HG02840 (cell line): ENCODE measurements around the gene PAPPA.

Experiments used
- ATAC-seq: cut with Tn5 transposase; IDR thresholded peaks from one replicate; pipeline ENCODE4 v1.9.1; 2021; ENCODE audit warnings: mild to moderate bottlenecking, moderate library complexity, moderate number of reproducible peaks; ENCODE audit not compliant: unreplicated experiment, low FRiP score

Gene PAPPA, protein sequence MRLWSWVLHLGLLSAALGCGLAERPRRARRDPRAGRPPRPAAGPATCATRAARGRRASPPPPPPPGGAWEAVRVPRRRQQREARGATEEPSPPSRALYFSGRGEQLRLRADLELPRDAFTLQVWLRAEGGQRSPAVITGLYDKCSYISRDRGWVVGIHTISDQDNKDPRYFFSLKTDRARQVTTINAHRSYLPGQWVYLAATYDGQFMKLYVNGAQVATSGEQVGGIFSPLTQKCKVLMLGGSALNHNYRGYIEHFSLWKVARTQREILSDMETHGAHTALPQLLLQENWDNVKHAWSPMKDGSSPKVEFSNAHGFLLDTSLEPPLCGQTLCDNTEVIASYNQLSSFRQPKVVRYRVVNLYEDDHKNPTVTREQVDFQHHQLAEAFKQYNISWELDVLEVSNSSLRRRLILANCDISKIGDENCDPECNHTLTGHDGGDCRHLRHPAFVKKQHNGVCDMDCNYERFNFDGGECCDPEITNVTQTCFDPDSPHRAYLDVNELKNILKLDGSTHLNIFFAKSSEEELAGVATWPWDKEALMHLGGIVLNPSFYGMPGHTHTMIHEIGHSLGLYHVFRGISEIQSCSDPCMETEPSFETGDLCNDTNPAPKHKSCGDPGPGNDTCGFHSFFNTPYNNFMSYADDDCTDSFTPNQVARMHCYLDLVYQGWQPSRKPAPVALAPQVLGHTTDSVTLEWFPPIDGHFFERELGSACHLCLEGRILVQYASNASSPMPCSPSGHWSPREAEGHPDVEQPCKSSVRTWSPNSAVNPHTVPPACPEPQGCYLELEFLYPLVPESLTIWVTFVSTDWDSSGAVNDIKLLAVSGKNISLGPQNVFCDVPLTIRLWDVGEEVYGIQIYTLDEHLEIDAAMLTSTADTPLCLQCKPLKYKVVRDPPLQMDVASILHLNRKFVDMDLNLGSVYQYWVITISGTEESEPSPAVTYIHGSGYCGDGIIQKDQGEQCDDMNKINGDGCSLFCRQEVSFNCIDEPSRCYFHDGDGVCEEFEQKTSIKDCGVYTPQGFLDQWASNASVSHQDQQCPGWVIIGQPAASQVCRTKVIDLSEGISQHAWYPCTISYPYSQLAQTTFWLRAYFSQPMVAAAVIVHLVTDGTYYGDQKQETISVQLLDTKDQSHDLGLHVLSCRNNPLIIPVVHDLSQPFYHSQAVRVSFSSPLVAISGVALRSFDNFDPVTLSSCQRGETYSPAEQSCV (N-terminal part only)

DNA sequence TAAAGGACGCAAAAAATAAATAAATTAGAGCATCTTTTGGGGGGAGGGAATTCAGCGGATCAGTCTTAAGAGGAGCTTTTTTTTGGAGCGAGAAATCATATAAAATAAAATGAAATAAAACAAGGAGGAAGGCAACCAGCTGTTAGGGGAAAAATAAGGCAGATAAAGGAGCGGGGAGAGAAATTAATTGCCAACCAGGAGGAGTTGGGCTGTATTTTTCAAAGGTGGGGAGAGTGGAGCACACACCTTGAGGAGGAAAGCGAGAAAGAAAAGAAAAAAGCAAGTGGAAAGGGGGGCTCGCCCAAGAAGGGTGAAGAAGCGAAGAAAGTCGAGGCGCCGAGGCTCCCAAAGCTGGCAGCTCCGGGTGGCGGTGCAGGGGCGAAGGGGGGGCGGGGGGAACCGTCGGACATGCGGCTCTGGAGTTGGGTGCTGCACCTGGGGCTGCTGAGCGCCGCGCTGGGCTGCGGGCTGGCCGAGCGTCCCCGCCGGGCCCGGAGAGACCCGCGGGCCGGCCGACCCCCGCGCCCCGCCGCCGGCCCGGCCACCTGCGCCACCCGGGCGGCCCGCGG is at the start of gene PAPPA:
Gene PAPPA (plus strand): TSS at position 27 of the 569 bp plus-strand sequence. CDS start 382 bp downstream, at position 409.
- no peak for ATAC-seq

DNA sequence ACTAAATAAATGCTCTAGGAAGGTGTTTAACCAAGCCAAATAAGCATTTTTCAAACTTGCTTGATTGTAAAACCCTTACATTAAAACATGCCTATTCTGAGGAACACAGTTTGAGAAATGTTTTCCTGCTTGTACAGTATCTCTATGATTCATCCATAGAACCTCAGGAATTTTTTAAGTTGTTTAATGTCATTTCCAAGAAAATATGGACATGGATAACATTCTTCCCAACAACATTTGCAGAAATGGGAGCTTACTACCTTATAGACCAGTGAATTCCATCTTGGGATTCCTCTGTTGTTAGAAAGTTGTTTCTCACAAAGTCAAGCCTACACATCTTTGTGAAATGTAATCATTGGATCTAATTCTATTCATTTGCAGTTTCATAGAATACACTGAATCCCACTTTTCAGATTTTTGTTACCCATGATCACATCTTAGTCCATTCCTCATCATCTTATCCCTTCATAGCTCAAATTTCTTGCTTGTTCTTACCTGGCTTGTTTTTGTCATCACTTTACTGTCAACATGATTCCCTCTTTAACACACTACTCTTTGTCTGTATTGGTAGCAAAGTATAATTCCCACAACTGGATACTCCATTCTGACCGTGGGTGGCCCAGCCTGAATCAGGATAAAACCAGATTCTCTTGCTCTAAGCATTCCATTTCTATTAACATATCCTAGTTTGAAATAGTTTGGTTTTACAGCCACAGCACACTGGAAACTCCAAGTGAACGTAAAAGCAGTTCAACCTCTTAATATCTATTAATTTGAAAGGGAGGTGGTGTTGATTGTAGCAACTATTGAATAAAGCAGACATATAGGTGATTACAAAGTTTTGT is 49.4 kb upstream of the PAPPA start:
- ATAC-seq: no peak

DNA sequence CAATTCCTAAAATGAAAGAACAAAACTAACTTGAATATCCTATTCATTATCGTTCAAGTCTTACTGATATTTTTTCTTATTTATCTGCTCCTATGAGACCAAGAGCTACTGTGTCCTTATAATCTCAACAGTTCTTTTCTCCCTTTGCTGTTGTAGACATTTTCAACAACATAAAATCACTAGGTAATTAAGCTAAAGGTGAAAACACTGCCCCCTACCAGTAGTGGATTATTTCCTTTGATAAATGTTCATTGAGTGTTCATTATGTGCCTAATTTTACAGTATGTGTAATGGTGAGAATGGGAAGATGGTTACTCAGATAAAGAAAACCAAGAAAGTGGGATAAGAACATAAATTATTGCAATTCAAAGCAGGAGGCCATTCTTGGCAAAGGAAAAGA is 41.4 kb upstream of the PAPPA start:
- ATAC-seq: no peak

DNA sequence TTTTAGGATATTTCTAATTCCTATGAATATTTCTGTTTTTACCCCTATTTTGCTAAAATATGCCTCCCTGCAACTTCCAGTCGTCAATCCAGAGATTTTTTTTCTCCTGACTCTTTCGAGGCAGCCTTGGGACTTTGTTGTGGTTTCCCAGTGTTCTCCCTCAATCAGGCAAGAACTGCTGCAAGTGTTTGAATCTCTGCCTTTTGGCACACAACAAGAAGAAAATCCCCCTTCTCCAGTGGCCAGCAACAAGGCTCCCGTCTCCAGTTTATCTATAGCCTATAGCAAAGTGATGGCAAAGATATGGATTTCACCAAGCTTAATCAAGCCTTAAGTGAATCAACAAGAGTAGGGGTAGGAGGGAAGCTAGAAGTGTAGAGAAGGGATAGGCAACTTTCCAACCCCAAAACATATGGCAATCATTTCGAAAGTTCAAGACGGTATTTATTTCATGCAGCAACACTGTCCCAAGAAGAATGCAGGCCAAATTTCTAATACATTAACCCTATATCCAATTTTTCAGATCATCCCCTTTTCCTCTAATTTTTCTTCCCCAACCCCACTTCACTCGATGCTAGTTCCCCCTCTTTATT is 37.7 kb upstream of the PAPPA start:
- no peak for ATAC-seq

DNA sequence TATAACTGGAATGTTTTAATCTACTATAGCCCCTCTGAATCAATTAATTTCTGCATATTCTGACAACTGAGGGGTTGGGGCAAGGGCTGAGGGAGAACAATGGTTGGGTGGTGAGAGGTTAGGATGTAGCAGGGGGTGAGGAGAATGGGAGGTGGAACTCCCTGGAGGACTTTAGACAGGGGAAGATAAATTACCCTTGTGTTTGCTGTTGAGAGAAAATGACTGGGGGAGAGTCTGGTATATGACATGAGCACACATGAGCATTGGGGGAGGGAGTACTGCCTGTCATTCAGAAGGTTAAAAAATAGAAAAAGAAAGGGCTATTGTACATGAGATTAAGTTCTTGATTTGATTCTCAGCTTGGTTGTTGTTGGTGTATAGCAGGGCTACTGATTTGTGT is 37.2 kb upstream of the PAPPA start:
- ATAC-seq: no peak

DNA sequence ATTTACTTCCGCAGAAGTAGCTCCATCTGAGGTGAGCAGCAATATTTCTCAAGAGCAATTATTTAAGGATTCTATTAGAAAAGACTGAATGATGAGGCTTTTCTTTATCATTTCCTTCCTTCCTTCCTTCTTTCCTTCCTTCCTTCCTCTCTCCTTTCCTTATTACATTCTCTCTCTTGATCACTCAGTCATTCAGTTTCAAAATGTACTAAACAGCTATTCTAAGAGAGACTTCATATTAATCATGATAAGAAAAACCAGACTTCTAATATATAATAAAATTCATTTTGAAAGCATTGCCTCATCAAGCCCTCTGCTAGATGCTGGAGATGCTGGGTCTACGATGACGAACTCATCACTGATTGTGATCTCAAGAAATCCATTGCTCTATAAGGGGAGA is 30.4 kb upstream of the PAPPA start:
- no peak for ATAC-seq

DNA sequence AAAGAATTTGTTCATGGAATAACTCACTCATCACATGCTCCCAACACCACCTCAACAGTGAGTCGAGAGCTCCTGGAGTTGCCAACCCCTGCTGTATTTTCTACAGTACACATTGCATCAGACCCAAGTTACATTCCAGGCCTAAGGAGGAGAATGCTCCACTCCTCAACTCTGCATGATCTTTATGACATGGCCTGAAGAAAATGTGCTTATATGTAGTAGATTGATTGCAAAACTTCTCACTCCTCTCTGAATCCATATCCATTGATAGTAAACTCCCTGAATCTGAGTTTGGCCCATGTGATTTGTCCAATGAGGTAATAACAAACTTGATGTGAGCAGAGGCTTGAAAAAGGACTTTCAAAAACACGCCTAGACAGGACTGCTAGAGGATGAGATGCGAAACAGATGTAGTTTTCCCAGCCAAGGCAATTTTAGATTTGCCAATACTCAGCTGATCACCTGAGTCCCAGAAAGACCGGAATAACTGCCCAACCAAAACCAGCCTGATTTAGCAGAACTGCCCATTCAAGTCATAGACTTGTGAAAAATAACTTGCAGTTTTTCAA is 29.0 kb upstream of the PAPPA start:
- ATAC-seq: no peak

DNA sequence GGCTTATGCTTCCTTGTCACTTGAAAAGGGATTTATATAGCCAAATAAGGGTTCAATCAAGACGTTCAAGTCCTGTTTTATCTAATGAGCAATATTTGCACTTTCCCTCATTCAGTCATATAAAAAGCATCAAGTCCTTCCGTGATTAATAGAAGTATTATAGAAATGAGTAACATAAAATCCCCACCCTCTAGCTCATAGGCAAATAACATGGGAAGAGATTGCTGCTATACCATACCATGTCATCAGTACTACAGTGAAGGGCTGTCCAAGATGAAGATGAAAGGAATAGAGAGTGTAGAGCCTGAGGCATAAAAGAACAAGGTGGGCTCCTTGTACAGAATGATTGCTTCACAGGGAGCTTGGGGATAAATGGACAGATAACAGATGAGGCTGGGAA is 20.4 kb upstream of the PAPPA start:
- ATAC-seq: no peak

DNA sequence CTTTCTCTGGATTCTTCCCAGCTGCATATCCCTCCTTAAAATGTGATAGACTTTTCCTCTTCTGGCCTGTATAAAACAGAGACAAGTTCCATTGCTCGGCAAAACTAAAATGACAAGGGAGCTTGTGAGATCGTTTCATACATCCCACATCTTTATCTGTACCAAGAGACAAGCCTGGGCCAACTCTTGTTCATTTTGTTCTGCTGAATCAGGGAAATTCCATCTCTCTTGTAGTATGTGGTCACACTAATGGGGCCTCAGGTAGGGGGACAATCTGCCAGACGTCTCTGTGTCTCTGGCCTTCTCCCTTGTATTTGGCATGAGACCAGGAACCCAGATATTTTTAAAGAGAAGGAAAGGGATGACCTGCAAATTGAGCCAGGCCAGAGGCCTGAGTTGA is 18.6 kb upstream of the PAPPA start:
- ATAC-seq: no peak

DNA sequence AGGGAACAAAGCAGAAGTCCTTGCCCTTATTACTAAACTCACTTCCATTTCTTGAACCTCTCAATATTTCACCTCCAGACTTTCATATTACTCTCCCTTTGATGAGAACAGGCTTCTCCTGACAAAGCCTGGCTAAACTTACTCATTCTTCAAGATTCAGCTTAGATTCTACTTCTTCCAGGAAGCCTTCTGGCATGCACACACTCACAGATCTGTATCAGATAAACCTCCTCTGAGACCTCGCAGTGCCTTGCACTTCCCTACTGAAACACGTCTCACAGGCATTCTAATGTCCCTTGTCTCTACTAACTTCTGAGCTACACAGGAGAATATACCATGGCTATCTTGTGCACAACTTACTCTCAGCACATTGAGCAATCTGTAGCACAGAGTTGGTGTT is 16.6 kb upstream of the PAPPA start:
- ATAC-seq: no peak

DNA sequence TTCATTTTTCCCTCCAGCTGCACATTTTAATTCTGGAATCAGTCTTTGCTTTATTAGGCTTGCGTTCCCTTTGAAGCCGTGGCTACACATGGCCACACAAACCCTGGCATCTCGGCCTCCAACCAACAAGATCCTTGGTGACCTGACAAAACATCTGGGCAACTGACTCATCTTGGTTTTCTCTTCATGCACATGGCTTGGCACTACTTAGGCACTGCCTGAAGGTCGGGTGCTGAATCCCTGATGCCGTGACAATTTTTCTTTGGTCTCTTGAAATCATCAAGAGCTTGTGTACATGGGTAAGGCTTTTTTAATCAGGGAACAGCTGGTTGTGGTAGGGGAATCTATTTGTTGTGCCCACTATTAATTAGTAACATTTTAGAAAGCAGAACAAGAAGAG is 16.0 kb upstream of the PAPPA start:
- ATAC-seq: no peak

DNA sequence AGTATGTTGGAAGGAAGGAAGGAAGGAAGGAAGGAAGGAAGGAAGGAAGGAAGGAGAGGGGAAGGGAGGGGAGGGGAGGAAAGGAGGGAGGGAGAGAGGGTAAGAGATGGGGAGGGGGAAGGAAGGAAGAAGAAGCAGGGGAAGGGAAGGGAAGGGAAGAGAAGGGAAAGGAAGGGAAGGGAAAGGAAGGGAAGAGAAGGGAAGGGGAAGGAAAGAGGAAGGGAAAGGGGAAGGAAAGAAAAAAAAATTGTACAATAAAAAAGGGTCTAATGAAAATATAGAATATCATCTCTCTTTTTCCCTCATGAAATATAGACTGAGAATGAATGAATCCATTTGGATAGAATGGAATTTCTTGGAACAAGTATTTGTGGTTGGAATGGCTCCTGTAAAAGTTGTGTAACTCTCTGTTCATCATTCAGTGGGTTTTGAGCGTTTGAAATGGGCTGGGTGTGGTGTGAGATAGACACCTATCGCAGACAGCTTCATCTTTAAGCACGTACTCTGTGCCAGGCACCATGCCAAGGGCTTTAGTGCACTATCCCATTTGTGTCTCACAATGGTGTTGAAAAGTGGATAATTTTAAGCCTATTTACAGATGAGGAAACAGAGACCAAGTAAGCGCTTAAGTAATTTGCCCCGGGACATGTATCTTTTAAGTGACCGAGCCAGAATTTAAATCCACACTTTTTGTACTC is 11.6 kb upstream of the PAPPA start:
- ATAC-seq: no peak

DNA sequence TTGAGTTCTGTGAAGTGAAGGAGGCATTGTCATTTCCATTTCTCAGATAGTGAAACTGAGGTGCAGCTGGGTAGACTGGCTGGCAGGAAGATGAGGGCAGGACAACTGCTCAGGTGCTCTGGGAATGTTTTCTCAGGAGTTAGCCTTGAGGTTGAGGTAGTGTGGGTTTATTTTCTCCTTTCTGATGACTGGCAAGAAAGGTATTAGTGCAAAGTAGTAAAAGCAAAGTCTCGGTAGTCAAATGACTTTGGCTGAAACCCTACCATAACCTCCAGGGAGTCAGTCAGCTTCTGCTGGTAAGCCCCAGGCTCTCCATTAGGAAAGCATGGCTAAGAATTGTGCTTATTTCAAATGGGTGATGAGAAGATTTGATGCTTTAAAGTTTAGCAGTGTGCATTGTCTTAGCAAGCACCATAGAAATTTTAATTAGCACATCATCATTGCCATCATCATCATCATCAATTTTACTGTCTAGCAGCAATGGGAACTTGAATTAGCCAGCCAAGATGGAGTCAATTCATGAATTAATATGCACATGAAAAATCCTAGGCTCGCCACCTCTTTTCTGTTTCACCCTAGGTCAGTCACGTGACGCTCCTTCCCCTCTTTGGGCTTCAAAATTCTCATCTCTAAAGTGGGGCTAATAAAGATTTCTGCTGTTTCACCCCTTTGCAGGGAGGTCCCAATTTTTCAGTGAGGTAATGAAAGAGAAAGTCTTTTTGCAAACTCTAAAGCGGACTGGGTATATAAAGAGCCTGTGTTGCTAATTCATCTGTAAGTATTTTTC is 10.7 kb upstream of the PAPPA start:
- ATAC-seq: no peak

DNA sequence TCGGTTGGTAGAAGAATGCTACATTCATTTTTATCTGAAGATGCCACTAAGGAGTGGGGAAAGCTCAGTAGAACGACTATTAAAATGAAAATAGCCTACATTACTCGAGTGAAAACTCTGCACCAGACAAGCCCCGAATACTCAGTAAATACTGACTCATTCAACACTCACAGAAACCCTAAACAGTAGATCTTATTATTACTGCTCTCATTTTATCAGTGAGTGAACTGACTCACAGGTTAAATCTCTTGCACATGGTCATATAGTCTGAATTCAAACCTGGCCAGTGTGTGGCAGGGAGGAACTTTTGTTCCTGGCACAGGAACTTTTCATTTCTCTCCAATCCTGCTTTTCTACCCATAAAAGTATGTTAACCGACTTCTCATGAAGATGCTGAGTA is 9.6 kb upstream of the PAPPA start:
- ATAC-seq: no peak

DNA sequence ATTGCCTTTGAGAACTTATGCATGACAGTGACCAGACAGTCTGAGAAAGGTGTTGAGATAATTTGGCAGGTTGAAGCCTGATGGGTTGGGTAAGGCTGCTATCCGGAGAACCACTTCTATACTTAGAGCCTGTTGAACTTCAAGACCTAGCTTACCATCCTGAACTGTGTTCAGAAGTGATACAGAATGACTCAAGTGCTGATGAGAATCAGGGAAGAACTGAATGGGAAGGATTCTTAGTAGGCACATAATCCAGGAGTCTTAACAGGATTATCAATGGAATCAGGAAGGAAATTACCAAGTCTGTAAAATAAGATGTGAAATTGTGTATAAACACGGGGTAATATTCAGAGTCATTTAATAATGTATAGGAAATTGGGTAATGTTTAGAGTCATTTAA is 9.0 kb upstream of the PAPPA start:
- ATAC-seq: no peak

DNA sequence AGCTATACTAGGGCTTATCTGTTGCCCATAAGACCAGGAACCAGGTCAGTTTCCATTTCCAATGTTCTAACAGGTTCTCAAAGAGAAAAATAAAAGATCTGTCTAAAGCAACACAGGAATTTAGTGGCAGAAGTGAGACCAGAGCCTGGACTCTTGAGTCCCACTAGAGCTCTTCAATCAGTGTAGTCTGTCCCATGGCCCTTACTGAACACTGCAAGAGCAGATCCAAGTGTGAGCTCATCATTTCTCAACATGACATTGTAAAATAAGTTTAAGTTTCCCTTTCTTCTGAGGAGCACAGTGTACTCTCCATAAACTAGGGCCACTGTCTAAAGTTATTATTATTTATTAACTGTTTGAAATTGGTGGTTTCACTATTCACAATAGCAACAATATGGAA is 8.6 kb upstream of the PAPPA start:
- no peak for ATAC-seq

DNA sequence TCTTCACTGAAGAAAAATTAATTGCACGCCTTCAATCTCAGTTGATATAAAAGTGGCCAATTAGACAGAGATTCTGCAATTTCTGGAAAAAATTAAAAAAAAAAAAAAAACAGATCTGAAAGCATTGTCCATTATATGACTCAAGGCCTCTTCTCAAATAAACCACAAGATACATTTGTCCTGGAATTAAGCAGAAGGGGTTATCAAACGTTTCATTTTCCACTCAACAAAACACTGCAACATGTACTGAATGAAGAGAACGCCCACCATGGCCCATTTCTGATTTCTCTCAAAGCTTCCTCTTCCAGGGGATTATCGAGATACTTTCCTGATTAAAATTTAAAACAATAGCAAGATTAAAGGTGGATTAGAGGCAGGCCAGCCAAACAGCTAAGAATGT is 5.8 kb upstream of the PAPPA start:
- no peak for ATAC-seq

DNA sequence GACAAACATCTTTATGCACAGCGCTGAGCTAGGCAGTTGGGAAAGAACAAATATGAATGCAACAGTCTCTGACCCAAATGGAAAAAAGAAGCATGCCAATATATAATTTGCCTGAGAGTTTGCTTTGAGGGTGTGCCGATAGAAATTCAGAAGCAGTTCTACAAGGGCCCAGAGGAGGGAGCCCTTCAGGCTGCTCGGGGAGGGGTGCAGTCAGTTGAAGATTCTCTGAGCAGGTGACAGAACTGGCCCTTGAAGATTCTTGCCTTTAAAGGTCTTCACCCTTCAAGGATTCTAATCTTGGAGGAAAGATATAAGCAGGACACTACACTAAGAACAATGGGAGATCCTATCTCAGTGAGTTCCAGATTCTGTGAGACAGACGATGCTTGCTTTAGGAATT is 3.7 kb upstream of the PAPPA start:
- no peak for ATAC-seq
